GM23248 (cell line): ENCODE data around the gene SETBP1.

ENCODE experiments used
- EZH2 ChIP-seq: fragments of 200-600 bp; sonication (generic); IDR thresholded peaks from 2 replicates; pipeline ENCODE4 v1.6.1; 2018; ENCODE audit warnings: antibody characterized with exemption, mild to moderate bottlenecking; ENCODE audit not compliant: insufficient read depth, poor library complexity, severe bottlenecking
- EZH2phosphoT487 ChIP-seq: fragments of 200-600 bp; sonication (generic); IDR thresholded peaks from 2 replicates; pipeline ENCODE4 v1.6.1; 2018; ENCODE audit warnings: antibody characterized with exemption, moderate library complexity, mild to moderate bottlenecking, low read depth; ENCODE audit not compliant: insufficient read depth

DNA sequence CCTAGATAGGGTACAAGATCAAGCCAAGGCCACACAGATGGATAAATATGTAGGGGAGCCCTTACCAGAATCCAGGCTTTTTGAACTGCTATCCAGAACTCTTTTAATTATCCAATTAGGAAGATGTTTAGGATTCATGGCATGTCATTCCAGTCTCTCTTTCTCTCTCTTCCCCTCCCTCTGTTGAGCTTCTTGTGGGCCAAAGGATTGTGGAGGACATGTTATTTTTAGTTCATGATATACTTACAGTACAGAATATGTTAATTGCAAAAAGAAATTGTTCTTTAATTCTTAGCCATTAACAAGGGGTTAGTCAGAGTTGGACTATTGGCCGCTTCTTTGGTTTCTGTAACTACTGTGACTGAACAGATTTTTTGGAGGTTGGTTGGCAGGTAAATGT is 113.0 kb downstream of the SETBP1 start:
- no peak for TF ChIP-seq EZH2
- TF ChIP-seq EZH2phosphoT487: no peak
